GM18507 (cell line): ENCODE data around the gene BNC1.
"Not testable (repeated sequence)": the region's sequence is repeated elsewhere in the genome, so short reads cannot be mapped to it uniquely, and the experiment has no call there.

Experiments used
- DNase-seq: peaks from one replicate; pipeline ENCODE4 v3.0.0; 2011; ENCODE audit warnings: low read depth; ENCODE audit not compliant: insufficient read length; ENCODE audit errors: extremely low spot score
- FAIRE-seq: peaks from 2 replicates; lab custom pipeline; 2011; peaks lifted over from hg19 to GRCh38; lab: Jason Lieb, UNC

The BNC1 gene

DNA sequence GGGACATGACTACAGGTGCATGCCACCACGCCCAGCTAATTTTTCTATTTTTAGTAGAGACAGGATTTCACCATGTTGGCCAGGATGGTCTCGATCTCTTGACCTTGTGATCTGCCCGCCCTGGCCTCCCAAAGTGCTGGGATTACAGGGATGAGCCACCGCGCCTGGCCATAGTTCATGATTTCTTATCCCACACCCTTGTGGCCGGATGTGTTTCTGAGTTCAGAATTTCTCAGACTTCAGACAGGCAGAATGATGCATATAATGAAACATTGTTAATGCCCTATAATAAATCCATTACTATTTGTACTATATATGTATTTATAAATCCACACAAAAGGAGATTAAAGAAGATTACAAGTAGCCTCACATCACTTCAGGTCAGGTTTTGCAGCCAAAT is 22.3 kb downstream of the BNC1 start:
- not testable (repeated sequence) for FAIRE-seq, DNase-seq

DNA sequence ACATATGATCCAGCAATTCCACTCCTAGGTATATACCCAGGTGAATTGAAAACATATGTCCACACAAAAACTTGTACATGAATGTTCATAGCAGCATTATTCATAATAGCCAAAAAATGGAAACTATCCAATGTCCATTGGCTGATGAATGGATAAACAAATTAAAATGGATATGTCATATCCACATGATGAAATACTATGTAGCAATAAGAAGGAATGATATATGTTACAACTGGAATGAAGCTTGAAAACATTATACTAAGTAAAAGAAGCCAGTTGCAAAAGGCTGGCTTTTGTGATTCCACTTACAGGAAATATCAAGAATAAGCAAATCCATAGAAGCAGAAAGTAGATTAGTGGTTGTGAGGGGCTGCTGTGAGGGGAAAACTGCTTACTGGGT is 33.7 kb downstream of the BNC1 start:
- DNase-seq: no peak
- FAIRE-seq: no peak

GRCh38 chr15:83249030-83249343 is 35.5 kb downstream of the BNC1 start:
- no peak for DNase-seq
- no peak for FAIRE-seq

DNA sequence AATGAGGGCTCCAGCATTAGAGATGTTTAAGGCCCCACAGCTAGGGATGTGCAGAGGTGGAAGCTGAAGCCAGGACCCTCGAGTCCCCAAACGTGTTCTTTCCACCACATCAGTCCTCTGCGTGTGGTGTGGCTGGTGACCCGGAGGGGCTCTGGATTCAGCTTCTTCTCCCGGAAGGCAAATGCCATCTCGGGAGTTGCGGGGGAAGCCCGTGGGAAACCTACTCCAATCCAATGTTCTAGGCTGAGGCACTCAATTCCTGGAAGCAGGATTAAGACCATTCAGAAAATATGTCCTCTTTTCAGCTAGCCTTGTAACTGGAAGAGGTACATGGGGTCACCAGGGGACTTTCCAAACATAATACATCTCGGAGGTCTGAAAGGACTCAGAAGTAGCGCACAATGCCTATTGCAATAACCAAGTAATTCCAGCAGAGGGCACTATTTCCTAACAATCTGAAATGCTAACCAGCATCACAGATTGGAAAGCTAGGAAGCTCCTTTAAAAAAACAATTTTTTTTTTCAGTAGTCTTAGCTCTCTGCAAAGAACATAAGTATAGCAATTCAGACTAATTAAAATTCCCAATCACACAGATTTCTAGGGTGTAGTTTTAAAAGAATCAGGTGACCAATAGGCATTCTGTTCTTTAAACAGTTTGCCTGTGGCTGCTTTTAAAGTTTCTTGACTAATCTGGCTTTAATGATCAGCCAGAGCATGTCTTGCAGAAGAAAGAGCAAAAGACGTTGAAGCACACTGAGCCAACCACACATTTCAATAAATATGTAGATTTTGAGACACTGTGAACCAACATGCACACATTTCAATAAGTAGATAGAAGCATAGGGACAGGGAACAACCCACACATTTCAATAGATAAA is 36.1 kb downstream of the BNC1 start:
- DNase-seq (no peak), FAIRE-seq (peak; percentile 85)

DNA sequence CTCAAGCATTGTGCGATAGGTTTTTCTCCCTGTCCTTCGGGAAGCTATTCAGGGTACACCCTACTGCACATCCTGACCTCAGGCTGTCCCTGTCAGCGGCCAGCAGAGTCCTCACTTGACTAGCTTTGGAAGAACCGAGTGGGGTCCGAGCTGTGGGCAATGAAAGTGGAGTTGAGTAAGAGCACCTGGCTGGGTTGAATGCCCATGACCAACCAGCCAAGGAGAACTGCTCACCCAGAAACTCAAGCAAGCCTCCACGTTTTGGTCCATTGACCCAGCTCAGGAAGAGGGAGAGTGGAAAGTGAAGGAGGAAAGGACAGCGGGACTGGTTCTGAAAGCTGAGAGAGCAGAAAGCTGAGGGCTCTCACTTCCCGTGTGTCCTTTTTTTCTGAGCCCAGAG is 40.8 kb downstream of the BNC1 start:
- no peak for FAIRE-seq
- no peak for DNase-seq

GRCh38 chr15:83230242-83230641 is 54.2 kb downstream of the BNC1 start:
- no peak for FAIRE-seq
- no peak for DNase-seq

DNA sequence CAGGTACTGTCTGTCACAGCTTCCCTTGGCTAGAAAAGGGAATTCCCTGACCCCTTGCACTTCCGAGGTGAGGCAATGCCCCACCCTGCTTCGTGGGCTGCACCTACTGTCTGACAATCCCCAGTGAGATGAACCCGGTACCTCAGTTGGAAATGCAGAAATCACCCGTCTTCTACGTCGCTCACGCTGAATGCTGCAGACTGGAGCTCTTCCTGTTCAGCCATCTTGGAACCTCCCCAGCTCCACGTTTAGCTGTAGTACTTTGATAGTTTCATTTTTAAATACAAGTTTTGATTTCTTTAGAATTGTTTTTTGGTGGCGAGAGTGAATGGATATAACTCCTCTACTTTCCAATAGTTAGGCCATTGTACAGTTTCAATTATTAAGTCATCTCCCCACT is 59.0 kb downstream of the BNC1 start:
- no peak for FAIRE-seq
- DNase-seq: no peak

DNA sequence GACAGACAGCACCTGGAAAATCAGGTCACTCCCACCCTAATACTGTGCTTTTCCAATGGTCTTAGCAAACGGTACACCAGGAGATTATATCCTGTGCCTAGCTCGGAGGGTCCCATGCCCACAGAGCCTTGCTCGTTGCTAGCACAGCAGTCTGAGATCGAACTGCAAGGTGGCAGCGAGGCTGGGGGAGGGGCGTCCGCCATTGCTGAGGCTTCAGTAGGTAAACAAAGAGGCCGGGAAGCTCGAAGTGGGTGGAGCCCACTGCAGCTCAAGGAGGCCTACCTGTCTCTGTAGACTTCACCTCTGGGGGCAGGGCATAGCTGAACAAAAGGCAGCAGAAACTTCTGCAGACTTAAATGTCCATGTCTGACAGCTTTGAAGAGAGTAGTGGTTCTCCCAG is 62.7 kb downstream of the BNC1 start:
- FAIRE-seq: not testable (repeated sequence)

GRCh38 chr15:83219026-83219425 is 65.4 kb downstream of the BNC1 start:
- FAIRE-seq (no peak), DNase-seq (no peak)

More for the DNA sequence above, 62.7 kb downstream of the BNC1 start:
- DNase-seq: not testable (repeated sequence)

GRCh38 chr15:83215306-83215705 is 69.2 kb downstream of the BNC1 start:
- FAIRE-seq (no peak), DNase-seq (no peak)

GRCh38 chr15:83210619-83211018 is 73.8 kb downstream of the BNC1 start:
- DNase-seq (no peak), FAIRE-seq (peak; percentile 26)

DNA sequence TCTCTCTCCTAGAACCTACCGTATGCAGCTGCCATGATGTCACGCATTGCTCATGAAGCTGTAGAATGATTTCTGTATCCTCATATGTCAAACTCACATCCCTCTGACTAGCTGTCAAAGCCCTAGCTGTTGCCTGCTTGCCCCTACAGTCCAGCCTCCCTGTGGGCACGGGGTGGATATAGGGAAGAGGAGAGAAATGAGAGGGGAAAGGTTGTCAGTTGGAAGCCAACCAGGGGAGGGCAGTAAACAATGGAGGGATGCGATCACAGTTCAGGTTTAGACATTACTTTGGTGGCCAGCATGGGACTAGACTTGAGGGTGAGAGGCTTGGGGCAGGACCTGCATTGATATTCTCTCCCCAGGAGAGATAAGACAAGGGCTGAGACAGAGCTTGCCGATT is 75.1 kb downstream of the BNC1 start:
- no peak for FAIRE-seq

DNA sequence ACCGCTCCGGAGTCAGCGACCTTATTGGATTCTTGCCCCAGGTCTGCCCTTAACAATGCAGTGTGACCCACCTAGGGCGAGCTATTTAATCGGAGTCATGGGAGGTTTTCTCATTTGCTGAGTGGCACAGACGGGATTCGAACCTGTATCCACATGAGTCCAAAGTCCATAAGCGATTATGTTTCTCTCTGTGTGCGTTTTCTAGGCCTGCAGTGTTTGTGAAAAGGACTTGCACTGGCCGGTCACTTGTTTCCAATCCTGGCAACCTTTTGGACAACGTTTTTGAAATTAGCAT is 76.2 kb downstream of the BNC1 start:
- FAIRE-seq: no peak

More for the DNA sequence above, 75.1 kb downstream of the BNC1 start:
- no peak for DNase-seq

GRCh38 chr15:83207660-83208366 is 76.7 kb downstream of the BNC1 start, which contains the start of gene HDGFL3:
TSS of gene HDGFL3 (minus strand) at chr15:83207823. CDS start at chr15:83207414, 409 bp downstream.
- DNase-seq (no peak), FAIRE-seq (no peak)

More for the DNA sequence above, 76.2 kb downstream of the BNC1 start:
- no peak for DNase-seq

DNA sequence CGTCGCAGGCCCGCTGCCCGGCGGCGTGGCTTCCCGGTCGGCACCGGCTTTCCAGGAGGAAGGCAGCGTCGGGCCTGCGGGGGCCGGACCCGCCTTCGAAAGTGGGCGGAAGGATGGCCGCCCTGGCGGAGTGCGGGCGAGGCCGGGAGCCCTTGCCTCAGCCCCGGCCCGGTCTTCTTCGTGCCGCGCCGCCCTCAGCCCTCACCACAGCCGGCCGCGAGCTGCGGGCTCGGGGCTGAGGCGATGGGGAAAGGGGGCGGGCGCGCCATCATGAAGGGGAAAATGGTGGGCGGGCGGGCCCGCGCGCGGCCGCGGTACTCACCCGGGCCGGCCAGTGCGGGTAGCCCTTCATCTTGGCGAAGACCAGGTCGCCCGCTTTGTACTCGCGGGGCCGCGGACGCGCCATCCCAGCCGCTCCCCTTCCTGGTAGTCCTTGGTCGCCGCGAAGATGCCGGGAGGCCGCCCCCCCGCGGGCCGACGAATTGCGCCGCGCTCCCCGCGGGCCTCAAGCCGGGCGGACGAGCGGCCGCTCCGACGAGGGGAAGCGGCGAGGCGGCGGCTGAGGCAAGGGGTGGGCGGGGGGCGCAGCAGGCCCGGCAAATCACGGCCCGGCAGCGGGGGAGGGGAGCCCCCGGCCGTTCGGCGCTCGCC is 77.3 kb downstream of the BNC1 start:
- no peak for FAIRE-seq
- no peak for DNase-seq

GRCh38 chr15:83206526-83207008 is 77.9 kb downstream of the BNC1 start:
- DNase-seq (no peak), FAIRE-seq (no peak)
